GM21825 (cell line): ENCODE measurements around the gene MRPS26.
"Not testable (repeated sequence)": the region's sequence is repeated elsewhere in the genome, so short reads cannot be mapped to it uniquely, and the experiment has no call there.

ENCODE experiments used
- ATAC-seq: cut with Tn5 transposase; IDR thresholded peaks from one replicate; pipeline ENCODE4 v1.9.1; 2021; ENCODE audit warnings: mild to moderate bottlenecking, moderate library complexity; ENCODE audit not compliant: unreplicated experiment

The MRPS26 gene

DNA sequence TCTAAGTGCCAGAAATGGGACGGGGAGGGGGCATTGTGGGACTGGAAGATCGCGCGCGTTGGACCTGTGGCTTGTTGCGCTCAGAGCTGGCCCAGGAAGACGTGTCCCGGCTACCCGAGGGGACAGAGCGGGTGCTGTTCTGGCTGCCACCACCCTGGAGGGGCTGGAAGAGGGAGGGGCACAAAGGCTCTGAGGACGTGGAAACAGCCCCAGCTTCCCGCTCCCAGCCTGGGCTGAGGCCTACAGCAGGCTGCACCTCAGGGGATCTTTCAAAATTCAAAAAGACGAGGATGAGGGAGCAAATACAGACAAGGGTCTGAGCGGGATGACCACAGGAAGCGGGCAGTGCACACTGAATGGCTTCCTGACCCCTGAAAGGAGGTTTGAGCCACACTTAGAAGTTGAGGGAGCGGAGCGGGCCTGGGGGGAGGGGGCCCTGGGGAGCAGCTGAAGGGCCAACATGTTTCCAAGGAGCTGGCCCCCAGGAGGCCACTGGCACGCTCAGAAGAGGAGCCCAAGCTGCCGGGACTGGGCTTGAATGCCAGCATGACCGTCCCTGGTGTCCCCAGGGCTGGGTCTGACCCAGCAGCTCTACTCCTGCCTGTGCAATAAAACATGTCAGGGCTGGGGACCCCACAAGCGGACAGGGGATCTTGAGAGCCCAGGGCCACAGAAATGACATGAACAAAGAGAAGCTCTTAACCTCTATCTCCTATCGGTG is 26.8 kb downstream of the MRPS26 start:
- ATAC-seq = no peak

DNA sequence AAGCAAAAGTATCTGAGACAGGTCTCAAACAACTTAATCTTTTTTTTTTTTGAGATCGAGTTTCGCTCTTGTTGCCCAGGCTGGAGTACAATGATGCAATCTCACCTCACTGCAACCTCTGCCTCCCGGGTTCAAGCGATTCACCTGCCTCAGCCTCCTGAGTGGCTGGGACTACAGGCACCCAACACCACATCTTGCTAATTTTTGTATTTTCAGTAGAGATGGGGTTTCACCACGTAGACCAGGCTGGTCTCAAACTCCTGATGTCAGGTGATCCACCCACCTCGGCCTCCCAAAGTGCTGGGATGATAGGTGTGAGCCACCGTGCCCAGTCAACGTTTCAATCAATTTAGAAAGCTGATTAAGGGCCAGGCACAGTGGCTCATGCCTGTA is 27.4 kb downstream of the MRPS26 start:
- ATAC-seq = not testable (repeated sequence)

DNA sequence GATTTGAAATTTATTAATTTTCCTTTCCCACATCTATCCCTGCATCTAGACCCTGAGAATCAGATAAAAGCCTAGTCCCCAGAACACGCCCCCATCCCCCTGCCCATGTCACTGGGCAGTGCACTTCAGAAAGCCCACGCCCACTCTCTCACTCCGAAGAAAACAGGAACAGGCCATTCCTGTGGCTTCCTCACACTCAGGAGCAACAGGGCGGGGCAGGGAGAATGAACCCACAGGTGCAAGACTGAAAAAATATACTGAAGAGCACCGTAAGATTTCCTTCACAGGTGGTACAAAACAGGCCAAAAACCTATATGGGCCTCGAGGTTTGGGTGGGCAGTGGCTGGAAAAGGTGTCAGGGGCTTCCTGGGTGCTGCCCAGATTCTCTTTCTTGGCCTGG is 29.0 kb downstream of the MRPS26 start:
- no peak for ATAC-seq

GRCh38 chr20:3075315-3075714 is 29.5 kb downstream of the MRPS26 start:
- not testable (repeated sequence) for ATAC-seq

- ATAC-seq = no peak
These were observed 31.8 kb downstream of the MRPS26 start for GRCh38 chr20:3077618-3078134.

DNA sequence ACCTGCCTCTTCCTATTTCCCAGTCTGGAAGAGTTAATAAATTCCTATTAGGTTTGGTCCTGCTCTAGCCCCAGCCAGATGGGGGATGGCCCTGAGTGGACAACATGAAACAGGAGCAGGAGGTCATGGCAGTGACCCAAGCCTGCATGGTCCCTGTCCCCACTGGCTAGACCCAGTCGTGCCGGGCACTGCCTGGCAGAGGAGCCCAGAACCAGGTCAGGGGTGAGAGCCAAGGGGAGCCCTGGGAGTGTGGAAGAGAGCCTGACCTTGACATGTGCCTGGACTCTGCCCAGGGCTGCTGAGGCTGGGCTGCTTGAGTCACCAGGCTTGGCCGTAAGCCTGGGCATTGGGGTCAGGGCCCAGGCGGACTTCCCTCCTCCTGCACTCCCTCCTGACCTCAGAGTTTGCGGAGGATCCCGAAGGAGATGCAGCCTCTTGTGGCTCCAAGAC is 35.1 kb downstream of the MRPS26 start:
- ATAC-seq = no peak

- no peak for ATAC-seq
These were observed 35.8 kb downstream of the MRPS26 start for GRCh38 chr20:3081641-3082040.

GRCh38 chr20:3082306-3082951 is 36.6 kb downstream of the MRPS26 start:
- no peak for ATAC-seq

DNA sequence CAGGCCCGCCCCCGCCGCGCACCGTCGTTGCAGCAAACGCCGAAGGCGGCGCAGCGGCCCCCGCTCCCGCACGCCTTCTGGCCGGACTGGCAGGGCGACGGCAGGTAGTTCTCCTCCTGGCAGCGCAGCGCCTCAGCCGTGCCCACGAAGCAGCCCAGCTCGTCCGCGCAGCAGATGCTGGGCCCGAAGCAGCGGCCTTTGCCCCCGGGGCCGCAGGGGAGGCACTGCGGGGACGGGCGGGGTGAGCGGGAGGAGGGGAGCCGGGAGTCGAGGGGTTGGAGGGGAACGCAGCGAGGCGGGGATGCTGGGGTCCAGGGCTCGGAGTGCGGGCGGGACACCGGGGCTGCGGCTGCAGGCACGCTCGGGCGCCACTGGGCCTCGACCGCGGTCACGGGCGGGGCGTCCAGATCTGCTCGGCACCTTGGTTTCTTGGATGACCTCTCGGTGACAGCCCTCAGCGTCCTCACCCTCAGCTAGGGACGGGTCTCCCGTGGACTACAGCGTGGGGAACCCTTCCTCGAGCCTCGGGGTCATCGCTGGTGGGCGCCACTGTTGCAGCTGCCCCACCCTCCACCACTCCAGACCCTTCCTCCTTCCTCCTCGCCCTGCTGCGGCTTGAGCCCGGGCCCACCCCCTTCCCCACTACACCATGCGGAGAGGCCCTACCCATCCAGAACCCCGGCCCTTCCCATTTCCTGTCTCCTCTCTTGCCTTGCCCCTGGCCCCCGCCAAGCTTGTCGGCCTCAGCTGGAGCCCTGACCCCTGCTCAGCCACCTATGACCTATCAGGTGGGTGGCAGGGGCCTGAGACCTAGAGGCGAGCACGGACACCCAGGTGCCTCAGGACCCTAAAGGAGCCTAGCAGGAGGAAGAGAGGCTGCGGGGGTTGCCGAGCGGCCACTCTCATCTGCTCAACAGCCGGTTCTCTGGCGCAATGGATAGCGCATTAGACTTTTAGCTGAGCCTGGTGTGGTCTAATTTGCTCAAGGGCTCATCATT is 37.4 kb downstream of the MRPS26 start:
- ATAC-seq = no peak

DNA sequence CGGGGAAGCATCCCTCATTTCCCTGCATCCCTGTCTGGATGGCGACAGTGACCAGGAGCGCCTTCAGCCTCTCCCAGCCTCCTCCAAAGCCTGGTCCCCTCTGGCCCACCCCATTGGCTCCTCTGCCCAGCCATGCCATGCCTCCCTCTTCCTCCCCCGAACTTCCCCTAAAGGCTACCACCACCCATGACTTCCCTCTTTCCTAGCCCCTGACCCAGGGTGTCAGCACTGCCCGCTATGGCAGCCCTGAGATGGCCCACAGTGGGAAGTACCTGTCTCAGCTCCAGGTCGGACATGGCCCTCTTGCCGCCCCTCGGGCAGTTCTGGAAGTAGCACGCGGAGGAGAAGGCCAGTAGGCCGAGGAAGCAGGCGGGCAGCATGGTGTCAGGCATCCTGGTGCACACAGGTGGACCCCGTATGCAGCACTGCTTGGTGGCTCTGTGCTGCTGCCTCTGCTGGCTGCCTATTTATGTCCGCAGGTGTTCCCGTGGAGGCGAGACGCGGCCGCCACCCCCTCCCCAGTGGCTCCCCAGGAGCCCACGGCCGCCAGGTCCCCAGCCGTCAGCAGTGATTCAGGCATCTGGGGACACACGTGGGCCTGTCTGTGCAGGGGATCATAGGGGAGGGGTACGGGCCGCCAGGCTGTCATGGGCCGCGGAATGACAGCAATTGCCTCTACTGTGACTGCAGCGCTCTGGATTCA is 38.6 kb downstream of the MRPS26 start, which contains the start of gene AVP:
Gene AVP, minus strand, starts transcription at position 442 of the 703 bp plus-strand sequence. Its CDS starts 50 bp downstream, at position 392.
- no peak for ATAC-seq

- no peak for ATAC-seq
These were observed 39.1 kb downstream of the MRPS26 start for GRCh38 chr20:3084986-3085360.

GRCh38 chr20:3085571-3086072 is 39.8 kb downstream of the MRPS26 start:
- ATAC-seq = no peak

DNA sequence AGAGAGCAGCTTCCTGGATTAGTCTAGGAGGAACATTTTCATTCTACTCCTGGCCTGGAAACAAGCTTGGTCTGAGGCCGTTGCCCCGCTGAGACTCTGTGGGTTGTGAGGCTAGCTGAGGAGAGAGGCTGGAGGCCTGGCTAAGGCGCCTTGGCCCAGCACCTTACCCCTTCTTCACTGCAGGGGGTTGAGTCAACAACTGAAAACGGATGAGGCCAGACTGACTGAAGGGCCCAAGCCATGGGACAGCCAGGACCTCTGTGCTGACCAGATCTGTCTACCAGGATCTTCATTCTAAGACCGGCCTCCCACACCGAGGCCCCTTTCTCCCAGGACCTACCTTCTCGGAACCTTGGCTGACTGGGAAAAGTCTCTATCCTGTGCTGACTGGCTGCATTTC is 42.2 kb downstream of the MRPS26 start:
- no peak for ATAC-seq

GRCh38 chr20:3090565-3090964 is 44.7 kb downstream of the MRPS26 start:
- ATAC-seq = no peak

- ATAC-seq = no peak
These were observed 46.9 kb downstream of the MRPS26 start for GRCh38 chr20:3092611-3093379.

- ATAC-seq = no peak
These were observed 48.1 kb downstream of the MRPS26 start for GRCh38 chr20:3093861-3094361.

GRCh38 chr20:3094848-3095629 is 49.2 kb downstream of the MRPS26 start:
- no peak for ATAC-seq
